MM.1S (cell line): ENCODE data around the gene GAB2.

Experiments
- EZH2 ChIP-seq: fragments of 300-600 bp; sonication (generic); optimal IDR thresholded peaks from 2 replicates; pipeline ENCODE3; 2017; ENCODE audit warnings: low read depth, mild to moderate bottlenecking, antibody characterized with exemption, low read length, mixed read lengths
- EZH2phosphoT487 ChIP-seq: fragments of 300-600 bp; sonication (generic); IDR thresholded peaks from 2 replicates; pipeline ENCODE4 v1.6.1; 2018; ENCODE audit warnings: antibody characterized with exemption, low read length
- TF ChIP-seq, protein P1 (sequence below): fragments of 300-600 bp; sonication (generic); IDR thresholded peaks from 2 replicates; pipeline ENCODE4 v1.5.1; 2016; ENCODE audit warnings: antibody characterized with exemption, low read length, mixed read lengths

DNA sequence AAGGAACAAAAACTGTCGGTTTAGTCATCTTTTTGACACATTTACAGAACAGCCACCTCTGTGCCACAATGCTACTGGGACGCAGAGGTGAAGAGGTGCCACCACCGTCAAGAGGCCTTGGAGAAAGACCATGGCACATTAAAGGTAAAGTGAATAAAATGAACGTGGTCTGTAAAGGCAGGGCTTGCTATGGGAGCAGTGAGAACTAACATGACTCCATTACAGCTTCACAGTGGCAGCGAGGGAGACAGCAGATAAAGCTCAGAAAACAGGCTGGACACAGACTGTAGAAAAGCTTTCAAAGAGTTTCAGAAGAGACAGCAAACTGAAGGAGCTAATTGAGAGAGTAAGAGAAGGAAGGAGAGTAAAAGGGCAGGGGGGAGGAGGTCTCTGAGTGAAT, 102.9 kb downstream of the GAB2 start:
- TF ChIP-seq, protein P1, sequence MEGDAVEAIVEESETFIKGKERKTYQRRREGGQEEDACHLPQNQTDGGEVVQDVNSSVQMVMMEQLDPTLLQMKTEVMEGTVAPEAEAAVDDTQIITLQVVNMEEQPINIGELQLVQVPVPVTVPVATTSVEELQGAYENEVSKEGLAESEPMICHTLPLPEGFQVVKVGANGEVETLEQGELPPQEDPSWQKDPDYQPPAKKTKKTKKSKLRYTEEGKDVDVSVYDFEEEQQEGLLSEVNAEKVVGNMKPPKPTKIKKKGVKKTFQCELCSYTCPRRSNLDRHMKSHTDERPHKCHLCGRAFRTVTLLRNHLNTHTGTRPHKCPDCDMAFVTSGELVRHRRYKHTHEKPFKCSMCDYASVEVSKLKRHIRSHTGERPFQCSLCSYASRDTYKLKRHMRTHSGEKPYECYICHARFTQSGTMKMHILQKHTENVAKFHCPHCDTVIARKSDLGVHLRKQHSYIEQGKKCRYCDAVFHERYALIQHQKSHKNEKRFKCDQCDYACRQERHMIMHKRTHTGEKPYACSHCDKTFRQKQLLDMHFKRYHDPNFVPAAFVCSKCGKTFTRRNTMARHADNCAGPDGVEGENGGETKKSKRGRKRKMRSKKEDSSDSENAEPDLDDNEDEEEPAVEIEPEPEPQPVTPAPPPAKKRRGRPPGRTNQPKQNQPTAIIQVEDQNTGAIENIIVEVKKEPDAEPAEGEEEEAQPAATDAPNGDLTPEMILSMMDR = no peak
- TF ChIP-seq EZH2phosphoT487 (no peak), EZH2 (no peak)
